Mesenchymal stem cell (in vitro differentiated cells and primary cell): Measurements from ENCODE around the gene TM4SF5.
A peak's percentile ranks its signal among the peaks of the same experiment; 100 is the strongest.

Source experiments
- DNase-seq: peaks from one replicate; pipeline ENCODE4 v3.0.0-alpha.2; 2013
- H2AFZ ChIP-seq: one replicate; pipeline ENCODE4 v1.6.1; 2013; ENCODE audit warnings: low read depth, mild to moderate bottlenecking, control low read depth, inconsistent platforms, low read length, moderate library complexity
- H2AK5ac ChIP-seq: 2 replicates; pipeline ENCODE4 v1.6.1; 2013; ENCODE audit warnings: low read length, moderate library complexity, mild to moderate bottlenecking, inconsistent platforms; ENCODE audit not compliant: severe bottlenecking
- H2BK120ac ChIP-seq: one replicate; pipeline ENCODE4 v1.6.1; 2013; ENCODE audit warnings: low read depth, mild to moderate bottlenecking, inconsistent platforms, low read length, moderate library complexity
- H2BK12ac ChIP-seq, 2 experiments: one replicate each; pipeline ENCODE4 v1.6.1; 2013; ENCODE audit warnings: inconsistent platforms in 2 of 2, low read length in 2 of 2, mild to moderate bottlenecking in 2 of 2, moderate library complexity in 2 of 2, control low read depth in 1 of 2
- H2BK15ac ChIP-seq: one replicate; pipeline ENCODE4 v1.6.1; 2013; ENCODE audit warnings: mild to moderate bottlenecking, low read depth, inconsistent platforms; ENCODE audit not compliant: poor library complexity, severe bottlenecking
- H2BK5ac ChIP-seq: 2 replicates; pipeline ENCODE4 v1.6.1; 2013; ENCODE audit warnings: low read depth, mild to moderate bottlenecking, low read length, control low read depth, inconsistent platforms; ENCODE audit not compliant: poor library complexity, severe bottlenecking
- H3K14ac ChIP-seq, 2 experiments: one replicate each; pipeline ENCODE4 v1.6.1; 2013; ENCODE audit warnings: inconsistent platforms in 2 of 2, low read length in 2 of 2, control low read depth in 1 of 2, mild to moderate bottlenecking in 1 of 2, moderate library complexity in 1 of 2
- H3K18ac ChIP-seq, 2 experiments: one replicate each; pipeline ENCODE4 v1.6.1; 2013; ENCODE audit warnings: inconsistent platforms in 2 of 2, low read length in 2 of 2, control low read depth in 1 of 2, low read depth in 1 of 2, mild to moderate bottlenecking in 1 of 2
- H3K23ac ChIP-seq, 2 experiments: one replicate each; pipeline ENCODE4 v1.6.1; 2013; ENCODE audit warnings: inconsistent platforms in 2 of 2, low read length in 2 of 2, mild to moderate bottlenecking in 2 of 2, moderate library complexity in 2 of 2, control low read depth in 1 of 2
- H3K27ac ChIP-seq: 2 replicates; pipeline ENCODE4 v1.5.1; 2013; ENCODE audit warnings: mild to moderate bottlenecking, moderate library complexity, low read length, control low read depth, inconsistent platforms; ENCODE audit not compliant: poor library complexity, severe bottlenecking
- H3K27me3 ChIP-seq, 2 experiments: 2 replicates each; pipeline versions ENCODE4 v1.6.1 to v1.7.0; 2013; ENCODE audit warnings: low read length in 2 of 2, mild to moderate bottlenecking in 2 of 2, moderate library complexity in 2 of 2, control low read depth in 1 of 2, inconsistent platforms in 1 of 2; ENCODE audit not compliant: control insufficient read depth in 1 of 2, insufficient read depth in 1 of 2
- H3K36me3 ChIP-seq, 2 experiments: 2 replicates each; pipeline versions ENCODE4 v1.6.1 to v1.7.0; 2013; ENCODE audit warnings: low read length in 2 of 2, control low read depth in 1 of 2, inconsistent platforms in 1 of 2, low read depth in 1 of 2, mild to moderate bottlenecking in 1 of 2; ENCODE audit not compliant: insufficient read depth in 2 of 2, control insufficient read depth in 1 of 2
- H3K4ac ChIP-seq, 2 experiments: one replicate each; pipeline ENCODE4 v1.6.1; 2013; ENCODE audit warnings: inconsistent platforms in 2 of 2, low read length in 2 of 2, mild to moderate bottlenecking in 2 of 2, moderate library complexity in 2 of 2, control low read depth in 1 of 2, low read depth in 1 of 2
- H3K4me1 ChIP-seq: 2 replicates; pipeline ENCODE4 v1.6.1; 2013; ENCODE audit warnings: low read depth, low read length, control low read depth; ENCODE audit not compliant: control insufficient read depth, insufficient read depth
- H3K4me2 ChIP-seq: 2 replicates; pipeline ENCODE4 v1.6.1; 2013; ENCODE audit warnings: low read length, mild to moderate bottlenecking, inconsistent platforms; ENCODE audit not compliant: poor library complexity, severe bottlenecking
- H3K4me3 ChIP-seq, 2 experiments: 2 replicates each; pipeline versions ENCODE4 v1.5.1 to v1.7.0; 2013; ENCODE audit warnings: low read length in 2 of 2, mild to moderate bottlenecking in 2 of 2, control low read depth in 1 of 2, low read depth in 1 of 2; ENCODE audit not compliant: insufficient read depth in 1 of 2
- H3K79me1 ChIP-seq: replicated peaks from 2 replicates; pipeline ENCODE4 v1.6.1; 2013; ENCODE audit warnings: mild to moderate bottlenecking, control low read depth, low read length, inconsistent platforms; ENCODE audit not compliant: poor library complexity, severe bottlenecking
- H3K9ac ChIP-seq: 2 replicates; pipeline ENCODE4 v1.7.0; 2013; ENCODE audit warnings: mild to moderate bottlenecking, low read length, moderate library complexity
- H3K9me3 ChIP-seq: 2 replicates; pipeline ENCODE4 v1.7.0; 2013; ENCODE audit warnings: mild to moderate bottlenecking, low read length; ENCODE audit not compliant: control insufficient read depth
- H4K8ac ChIP-seq: one replicate; pipeline ENCODE4 v1.6.1; 2013; ENCODE audit warnings: inconsistent platforms, mild to moderate bottlenecking, low read length, moderate library complexity
- H4K91ac ChIP-seq: one replicate; pipeline ENCODE4 v1.6.1; 2013; ENCODE audit warnings: mild to moderate bottlenecking, low read length, inconsistent platforms
- WGBS: methylation state at CpG from one replicate; pipeline ENCODE4 v1.1.7; 2013; ENCODE audit warnings: mixed read lengths; 5-methylcytosine and 5-hydroxymethylcytosine counted together

Gene TM4SF5

DNA sequence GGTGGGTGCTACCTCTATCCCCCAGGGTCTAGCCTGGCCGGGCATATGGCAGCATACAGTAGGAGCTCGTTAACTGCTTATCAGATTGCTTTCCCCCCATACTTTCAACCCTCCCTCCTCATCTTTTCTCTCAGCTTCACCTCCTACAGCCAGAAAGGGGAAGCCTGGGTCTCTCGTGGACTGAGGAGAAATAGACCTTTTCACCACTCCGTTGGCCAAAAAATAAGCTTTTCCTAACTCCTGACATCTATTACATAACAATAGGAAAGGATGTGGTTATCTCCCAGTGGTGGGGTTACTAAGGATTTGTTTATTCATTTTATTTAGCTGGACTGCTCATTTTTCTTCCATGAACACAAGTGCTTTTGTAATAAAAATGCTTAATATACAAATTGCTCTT lies 23.0 kb upstream of the TM4SF5 start:
- H3K9me3 ChIP-seq = no peaks in the 10 kb centered on the region
- H4K8ac ChIP-seq = no peak overlapping the region
- no peak overlapping the region for H3K4me2 ChIP-seq
- H3K4me1 ChIP-seq = peaks cover 7% of the 10 kb centered on the region
- H2BK15ac ChIP-seq = no peak overlapping the region
- 88% methylated on average over 3 of the region's 4 CpGs for WGBS
- H2AFZ ChIP-seq = no peak overlapping the region
- H3K79me1 ChIP-seq = no peaks in the 10 kb centered on the region
- no peak overlapping the region for H3K27ac ChIP-seq
- no peak overlapping the region for H4K91ac ChIP-seq
- H3K4me3 ChIP-seq = no peak overlapping the region
- H3K23ac ChIP-seq = no peak overlapping the region
- no peaks in the 10 kb centered on the region for H3K36me3 ChIP-seq
- peaks cover 48 to 75% of the 10 kb centered on the region in 2 experiments for H3K27me3 ChIP-seq
- no peak overlapping the region for H3K14ac ChIP-seq
- no peak for DNase-seq
- H3K4ac ChIP-seq = no peak overlapping the region
- no peak overlapping the region for H3K9ac ChIP-seq
- no peak overlapping the region for H2AK5ac ChIP-seq
- H2BK120ac ChIP-seq = no peak overlapping the region
- H2BK12ac ChIP-seq = no peak overlapping the region
- no peak overlapping the region for H3K18ac ChIP-seq
- no peak overlapping the region for H2BK5ac ChIP-seq

- Histone ChIP-seq H3K4me2 (no peak overlapping the region), H4K91ac (no peak overlapping the region), H3K27me3 (peaks cover 39 to 73% of the 10 kb centered on the region in 2 experiments), H3K4ac (no peak overlapping the region), H3K14ac (no peak overlapping the region), H3K23ac (no peak overlapping the region), H3K18ac (no peak overlapping the region), H3K9me3 (no peaks in the 10 kb centered on the region), H2BK5ac (no peak overlapping the region), H2AFZ (no peak overlapping the region), H3K4me1 (peaks cover under 1% of the 10 kb centered on the region), H3K36me3 (no peaks in the 10 kb centered on the region), H2BK120ac (no peak overlapping the region), H2BK15ac (no peak overlapping the region), H4K8ac (no peak overlapping the region), H2BK12ac (no peak overlapping the region), H3K9ac (no peak overlapping the region), H3K4me3 (no peak overlapping the region), H3K79me1 (no peaks in the 10 kb centered on the region), H3K27ac (no peak overlapping the region), H2AK5ac (no peak overlapping the region)
- 55% methylated on average over 3 of the region's 3 CpGs for WGBS
- no peak for DNase-seq
Measured at GRCh38 chr17:4750606-4751005, 21.1 kb upstream of the TM4SF5 start.

- Histone ChIP-seq H3K36me3 (no peaks in the 10 kb centered on the region), H2AFZ (no peak overlapping the region), H3K18ac (no peak overlapping the region), H3K9ac (no peak overlapping the region), H3K9me3 (no peaks in the 10 kb centered on the region), H3K79me1 (no peaks in the 10 kb centered on the region), H3K4me2 (no peak overlapping the region), H2BK15ac (no peak overlapping the region), H3K23ac (no peak overlapping the region), H2AK5ac (no peak overlapping the region), H2BK120ac (no peak overlapping the region), H3K4me1 (no peaks in the 10 kb centered on the region), H2BK5ac (no peak overlapping the region), H3K4me3 (no peak overlapping the region), H3K4ac (no peak overlapping the region), H4K8ac (no peak overlapping the region), H3K14ac (no peak overlapping the region), H3K27ac (no peak overlapping the region), H3K27me3 (peaks cover 27 to 72% of the 10 kb centered on the region in 2 experiments), H4K91ac (no peak overlapping the region), H2BK12ac (no peak overlapping the region)
- DNase-seq = peak; percentile 41
- 87% methylated on average over 4 of the region's 5 CpGs for WGBS
Measured at GRCh38 chr17:4751932-4752331, 19.8 kb upstream of the TM4SF5 start.

- Histone ChIP-seq H3K18ac (no peak overlapping the region), H2BK120ac (no peak overlapping the region), H3K9me3 (no peaks in the 10 kb centered on the region), H3K4me1 (no peaks in the 10 kb centered on the region), H3K36me3 (no peaks in the 10 kb centered on the region), H3K79me1 (no peaks in the 10 kb centered on the region), H3K27ac (no peak overlapping the region), H3K4me2 (no peak overlapping the region), H2BK15ac (no peak overlapping the region), H3K9ac (no peak overlapping the region), H4K91ac (no peak overlapping the region), H2BK12ac (no peak overlapping the region), H2AFZ (no peak overlapping the region), H3K14ac (no peak overlapping the region), H3K4ac (no peak overlapping the region), H3K4me3 (no peak overlapping the region), H2BK5ac (no peak overlapping the region), H4K8ac (no peak overlapping the region), H2AK5ac (no peak overlapping the region), H3K23ac (no peak overlapping the region), H3K27me3 (peaks cover 35 to 80% of the 10 kb centered on the region in 2 experiments)
- DNase-seq = no peak
- no CpG with 5 or more reads among the region's 1 CpG for WGBS
Measured at GRCh38 chr17:4753392-4753791, 18.3 kb upstream of the TM4SF5 start.
